MM.1S (cell line): ENCODE measurements around the gene AMOTL1.

Experiments
- EZH2 ChIP-seq: fragments of 300-600 bp; sonication (generic); optimal IDR thresholded peaks from 2 replicates; pipeline ENCODE3; 2017; ENCODE audit warnings: low read depth, mild to moderate bottlenecking, antibody characterized with exemption, low read length, mixed read lengths
- EZH2phosphoT487 ChIP-seq: fragments of 300-600 bp; sonication (generic); IDR thresholded peaks from 2 replicates; pipeline ENCODE4 v1.6.1; 2018; ENCODE audit warnings: antibody characterized with exemption, low read length
- TF ChIP-seq, protein P1 (sequence below): fragments of 300-600 bp; sonication (generic); IDR thresholded peaks from 2 replicates; pipeline ENCODE4 v1.5.1; 2016; ENCODE audit warnings: antibody characterized with exemption, low read length, mixed read lengths

DNA sequence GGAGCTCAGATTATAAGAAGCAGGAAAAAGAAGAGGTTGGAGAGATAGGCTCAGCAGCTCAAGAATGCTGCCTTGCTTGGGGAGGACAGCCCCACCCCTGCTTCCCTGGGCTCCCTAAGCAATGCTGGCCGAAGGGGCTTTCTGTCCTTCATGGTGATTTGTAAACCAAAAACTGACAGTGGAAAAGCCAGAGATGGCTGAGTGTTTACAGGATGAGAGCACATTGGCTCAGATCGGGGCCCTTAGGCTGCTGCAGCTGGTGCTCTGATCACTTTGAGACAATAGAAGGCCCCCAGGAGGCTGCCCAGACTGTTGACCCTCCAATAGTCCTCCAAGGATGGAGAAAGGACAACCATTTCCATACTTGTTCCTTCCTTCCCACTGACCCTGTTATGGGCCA lies 28.8 kb upstream of the AMOTL1 start:
- TF ChIP-seq, protein P1, sequence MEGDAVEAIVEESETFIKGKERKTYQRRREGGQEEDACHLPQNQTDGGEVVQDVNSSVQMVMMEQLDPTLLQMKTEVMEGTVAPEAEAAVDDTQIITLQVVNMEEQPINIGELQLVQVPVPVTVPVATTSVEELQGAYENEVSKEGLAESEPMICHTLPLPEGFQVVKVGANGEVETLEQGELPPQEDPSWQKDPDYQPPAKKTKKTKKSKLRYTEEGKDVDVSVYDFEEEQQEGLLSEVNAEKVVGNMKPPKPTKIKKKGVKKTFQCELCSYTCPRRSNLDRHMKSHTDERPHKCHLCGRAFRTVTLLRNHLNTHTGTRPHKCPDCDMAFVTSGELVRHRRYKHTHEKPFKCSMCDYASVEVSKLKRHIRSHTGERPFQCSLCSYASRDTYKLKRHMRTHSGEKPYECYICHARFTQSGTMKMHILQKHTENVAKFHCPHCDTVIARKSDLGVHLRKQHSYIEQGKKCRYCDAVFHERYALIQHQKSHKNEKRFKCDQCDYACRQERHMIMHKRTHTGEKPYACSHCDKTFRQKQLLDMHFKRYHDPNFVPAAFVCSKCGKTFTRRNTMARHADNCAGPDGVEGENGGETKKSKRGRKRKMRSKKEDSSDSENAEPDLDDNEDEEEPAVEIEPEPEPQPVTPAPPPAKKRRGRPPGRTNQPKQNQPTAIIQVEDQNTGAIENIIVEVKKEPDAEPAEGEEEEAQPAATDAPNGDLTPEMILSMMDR, result no peak
- no peak for TF ChIP-seq EZH2
- TF ChIP-seq EZH2phosphoT487, result no peak
